ENCODE results near the gene SLC16A12. TPM values are rescaled to one million over a fixed set of nuclear protein-coding genes. Genes with fewer than 3 reads are reported as not detected.

SLC16A12 gene
- total and polyA plus RNA-seq, 3 experiments from 2014 or later: not detected

DNA sequence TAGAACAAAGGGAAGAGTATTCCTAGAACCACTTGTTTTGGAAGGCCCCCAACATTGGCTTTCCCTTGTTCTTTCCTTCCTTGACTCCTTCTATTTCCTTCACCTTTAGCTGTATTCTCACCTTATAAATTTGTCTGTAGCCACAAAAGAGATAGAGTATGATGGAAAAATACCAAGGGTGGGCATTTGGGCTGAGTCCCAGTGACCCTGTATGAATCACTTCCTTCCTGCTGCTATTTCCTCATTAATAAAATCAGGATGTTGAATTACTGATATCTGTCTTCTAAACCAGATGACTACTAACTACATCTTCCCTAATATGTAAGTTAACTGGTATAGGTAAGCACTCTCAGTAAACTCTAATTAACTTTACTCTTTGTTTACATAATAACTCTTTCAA lies 65.9 kb downstream of the SLC16A12 start:
- CTCF ChIA-PET: no interaction called here
- H3K4me1 ChIP-seq (ENCODE audit: insufficient read depth, low read length): no peaks in the 10 kb centered on the region

DNA sequence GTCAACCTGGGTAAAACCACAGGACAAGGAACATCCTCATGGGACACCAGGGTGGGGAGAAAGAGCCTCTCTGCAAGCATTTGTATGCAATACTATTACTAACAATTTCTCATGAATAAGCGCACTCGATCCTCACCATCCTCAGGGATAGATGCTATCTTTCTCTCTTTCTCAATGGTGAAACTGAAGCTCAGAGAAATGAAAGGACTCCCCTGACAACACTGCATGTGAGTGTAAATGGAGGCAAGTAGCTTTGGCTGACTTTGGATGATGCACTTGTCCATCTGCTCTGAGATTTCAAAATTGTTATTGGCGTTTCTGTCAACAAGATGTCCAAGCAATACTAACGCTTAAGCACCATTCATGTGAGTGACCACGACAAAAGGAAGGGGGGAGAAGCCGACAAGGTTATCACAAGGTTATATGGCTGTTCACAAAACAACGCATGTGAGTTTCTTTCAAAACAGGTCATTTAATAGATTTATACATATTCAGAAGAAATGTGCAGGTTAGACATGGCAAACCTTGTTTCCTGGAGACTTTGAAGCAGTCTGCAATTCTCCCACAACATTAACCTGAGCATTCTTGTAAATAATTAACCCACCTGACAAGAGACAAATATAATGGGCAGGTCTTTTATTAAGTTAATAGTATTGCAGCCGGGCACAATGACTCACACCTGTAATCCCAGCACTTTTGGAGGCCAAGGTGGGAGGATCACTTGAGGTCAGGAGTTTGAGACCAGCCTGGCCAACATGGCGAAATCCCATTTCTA lies 67.0 kb downstream of the SLC16A12 start:
- no peaks in the 10 kb centered on the region for H3K9me3 Mint-ChIP-seq
- POLR2A ChIA-PET: no interaction called here
- H3K27ac Mint-ChIP-seq: no peak overlapping the region
- Histone ChIP-seq H3K27me3 (ENCODE audit: insufficient read depth, low read length, poor library complexity, severe bottlenecking) (no peaks in the 10 kb centered on the region), H3K4me3 (ENCODE audit: low read length) (no peak overlapping the region), H3K36me3 (ENCODE audit: insufficient read depth, low read length) (no peaks in the 10 kb centered on the region), H3K4me1 (ENCODE audit: insufficient read depth, low read length) (no peaks in the 10 kb centered on the region), H3K9me3 (ENCODE audit: low read length) (no peaks in the 10 kb centered on the region), H3K27ac (ENCODE audit: low read depth, low read length) (no peak overlapping the region)
- no peak for DNase-seq
- CTCF ChIA-PET: no interaction called here
- H3K27me3 Mint-ChIP-seq: peaks cover 2 to 8% of the 10 kb centered on the region in 2 donors
- H3K4me1 Mint-ChIP-seq: peaks cover 0 to 6% (median 0%) of the 10 kb centered on the region in 3 donors
- no peaks in the 10 kb centered on the region for H3K36me3 Mint-ChIP-seq
- no peak overlapping the region for H3K4me3 Mint-ChIP-seq

More for the DNA sequence above, 65.9 kb downstream of the SLC16A12 start:
- peaks cover 2 to 16% of the 10 kb centered on the region in 2 donors for H3K27me3 Mint-ChIP-seq
- peaks cover 0 to 6% (median 0%) of the 10 kb centered on the region in 3 donors for H3K4me1 Mint-ChIP-seq
- Histone ChIP-seq H3K9me3 (ENCODE audit: low read length) (no peaks in the 10 kb centered on the region), H3K27me3 (ENCODE audit: insufficient read depth, low read length, poor library complexity, severe bottlenecking) (no peaks in the 10 kb centered on the region), H3K27ac (ENCODE audit: low read depth, low read length) (no peak overlapping the region), H3K36me3 (ENCODE audit: insufficient read depth, low read length) (no peaks in the 10 kb centered on the region), H3K4me3 (ENCODE audit: low read length) (no peak overlapping the region)
- H3K27ac Mint-ChIP-seq: no peak overlapping the region
- DNase-seq: no peak
- POLR2A ChIA-PET: no interaction called here
- no peaks in the 10 kb centered on the region for H3K36me3 Mint-ChIP-seq
- no peaks in the 10 kb centered on the region for H3K9me3 Mint-ChIP-seq
- no peak overlapping the region for H3K4me3 Mint-ChIP-seq

DNA sequence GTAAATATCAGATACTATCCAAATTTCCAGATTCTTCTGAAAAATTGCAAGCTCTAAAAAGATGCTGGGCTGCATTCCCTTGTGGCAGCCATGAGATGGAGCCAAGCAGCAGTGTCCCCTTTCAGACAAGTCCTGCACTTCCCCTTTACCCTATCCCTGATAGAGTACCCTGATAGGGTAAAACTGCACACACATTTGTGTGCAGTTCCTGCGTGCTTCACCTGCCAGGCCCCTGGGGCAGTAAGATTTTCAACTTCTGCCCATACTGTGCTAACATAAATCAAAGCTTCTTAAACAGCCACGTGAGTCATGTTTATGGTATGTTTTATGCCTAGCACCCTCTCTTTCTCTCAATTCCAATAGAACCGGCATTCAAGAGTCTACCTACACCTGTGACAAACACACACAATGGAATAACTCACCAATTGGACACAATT lies 68.8 kb downstream of the SLC16A12 start:
- H3K36me3 Mint-ChIP-seq: no peaks in the 10 kb centered on the region
- CTCF ChIA-PET: no interaction called here

DNA sequence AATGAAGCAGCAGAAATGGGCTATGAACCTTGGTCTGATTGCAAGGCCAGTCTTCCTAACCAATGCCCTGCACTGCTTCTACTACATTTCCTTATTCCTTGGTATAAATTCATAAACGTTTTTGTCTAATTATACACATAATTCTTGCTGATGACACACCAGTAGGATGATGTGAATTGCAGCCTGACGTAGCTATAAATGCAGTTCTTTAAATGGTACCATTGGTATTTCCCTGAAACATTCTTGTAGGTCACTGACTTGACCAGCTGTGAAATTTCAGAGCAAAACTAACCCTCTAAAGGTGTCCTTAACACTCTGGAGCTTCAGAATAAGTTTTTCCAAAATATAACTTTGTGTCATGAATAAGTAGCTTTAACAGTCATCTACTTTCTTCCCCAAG lies 70.2 kb downstream of the SLC16A12 start:
- H3K4me3 Mint-ChIP-seq: no peak overlapping the region
- H3K4me3 ChIP-seq (ENCODE audit: low read length): no peak overlapping the region
- H3K4me1 ChIP-seq (ENCODE audit: insufficient read depth, low read length): no peaks in the 10 kb centered on the region
- no peaks in the 10 kb centered on the region for H3K36me3 Mint-ChIP-seq
- no peak overlapping the region for H3K27ac Mint-ChIP-seq
- no peaks in the 10 kb centered on the region for H3K36me3 ChIP-seq (ENCODE audit: insufficient read depth, low read length)
- H3K27ac ChIP-seq (ENCODE audit: low read depth, low read length): no peak overlapping the region
- no peaks in the 10 kb centered on the region for H3K9me3 Mint-ChIP-seq
- H3K27me3 ChIP-seq (ENCODE audit: insufficient read depth, low read length, poor library complexity, severe bottlenecking): no peaks in the 10 kb centered on the region
- H3K4me1 Mint-ChIP-seq: no peaks in the 10 kb centered on the region
- H3K9me3 ChIP-seq (ENCODE audit: low read length): no peaks in the 10 kb centered on the region
- POLR2A ChIA-PET: no interaction called here
- H3K27me3 Mint-ChIP-seq: peaks cover 2 to 19% of the 10 kb centered on the region in 2 donors
- CTCF ChIA-PET: interaction anchor here (0.6 kb wide), 1 partner anchor 166 kb away, joined by 3 read pairs; no protein-coding TSS in a partner anchor
- no peak for DNase-seq

More for the DNA sequence above, 68.8 kb downstream of the SLC16A12 start:
- H3K4me1 Mint-ChIP-seq: peaks cover 0 to 6% (median 0%) of the 10 kb centered on the region in 3 donors
- H3K27me3 Mint-ChIP-seq: peaks cover 4 to 14% of the 10 kb centered on the region in 2 donors
- Histone ChIP-seq H3K27me3 (ENCODE audit: insufficient read depth, low read length, poor library complexity, severe bottlenecking) (no peaks in the 10 kb centered on the region), H3K9me3 (ENCODE audit: low read length) (no peaks in the 10 kb centered on the region), H3K27ac (ENCODE audit: low read depth, low read length) (no peak overlapping the region), H3K4me3 (ENCODE audit: low read length) (no peak overlapping the region), H3K4me1 (ENCODE audit: insufficient read depth, low read length) (no peaks in the 10 kb centered on the region), H3K36me3 (ENCODE audit: insufficient read depth, low read length) (no peaks in the 10 kb centered on the region)
- no peaks in the 10 kb centered on the region for H3K9me3 Mint-ChIP-seq
- no peak for DNase-seq
- H3K4me3 Mint-ChIP-seq: no peak overlapping the region
- POLR2A ChIA-PET: no interaction called here
- H3K27ac Mint-ChIP-seq: no peak overlapping the region

DNA sequence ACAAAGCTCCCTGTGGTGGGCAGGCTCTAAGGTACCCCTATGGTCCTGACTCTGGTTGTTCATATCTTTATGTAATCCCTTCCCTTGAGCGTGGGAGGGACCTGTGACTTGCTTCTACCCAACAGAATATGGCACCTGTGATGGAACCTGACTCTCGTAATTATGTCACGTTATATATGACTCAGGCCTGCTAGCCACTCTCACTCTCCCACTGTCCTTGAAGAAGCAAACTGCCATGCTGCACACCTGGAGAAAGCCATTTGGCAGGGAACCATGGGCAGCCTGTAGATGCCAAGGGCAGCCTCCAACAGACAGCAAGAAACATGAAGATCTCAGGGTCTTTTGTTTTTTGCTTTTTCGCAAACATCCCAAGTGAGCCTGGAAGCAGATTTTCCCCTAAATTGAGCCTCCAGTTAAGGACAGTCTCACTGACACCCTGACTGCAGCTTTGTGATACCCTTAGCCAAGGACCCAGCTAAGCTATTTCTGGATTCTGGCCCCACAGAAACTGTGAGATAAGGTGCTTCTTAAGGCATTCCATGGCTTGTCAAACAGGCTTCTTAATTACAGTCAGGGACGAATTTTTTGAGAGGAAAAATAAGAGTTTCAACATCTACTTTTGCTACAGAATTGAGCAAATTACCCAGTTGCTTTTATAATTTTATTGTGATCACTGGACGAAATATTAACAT lies 71.4 kb downstream of the SLC16A12 start:
- Mint-ChIP-seq H3K27me3 (peaks cover 4 to 22% of the 10 kb centered on the region in 2 donors), H3K9me3 (no peaks in the 10 kb centered on the region), H3K4me1 (no peaks in the 10 kb centered on the region), H3K36me3 (no peaks in the 10 kb centered on the region), H3K4me3 (peak overlapping the region in 1 of 7 donors; percentile 8), H3K27ac (no peak overlapping the region)
- POLR2A ChIA-PET: no interaction called here
- H3K9me3 ChIP-seq (ENCODE audit: low read length): no peaks in the 10 kb centered on the region
- CTCF ChIA-PET: no interaction called here
- H3K27me3 ChIP-seq (ENCODE audit: insufficient read depth, low read length, poor library complexity, severe bottlenecking): no peaks in the 10 kb centered on the region
- no peaks in the 10 kb centered on the region for H3K4me1 ChIP-seq (ENCODE audit: insufficient read depth, low read length)
- no peak overlapping the region for H3K27ac ChIP-seq (ENCODE audit: low read depth, low read length)
- DNase-seq: no peak
- no peaks in the 10 kb centered on the region for H3K36me3 ChIP-seq (ENCODE audit: insufficient read depth, low read length)
- no peak overlapping the region for H3K4me3 ChIP-seq (ENCODE audit: low read length)

DNA sequence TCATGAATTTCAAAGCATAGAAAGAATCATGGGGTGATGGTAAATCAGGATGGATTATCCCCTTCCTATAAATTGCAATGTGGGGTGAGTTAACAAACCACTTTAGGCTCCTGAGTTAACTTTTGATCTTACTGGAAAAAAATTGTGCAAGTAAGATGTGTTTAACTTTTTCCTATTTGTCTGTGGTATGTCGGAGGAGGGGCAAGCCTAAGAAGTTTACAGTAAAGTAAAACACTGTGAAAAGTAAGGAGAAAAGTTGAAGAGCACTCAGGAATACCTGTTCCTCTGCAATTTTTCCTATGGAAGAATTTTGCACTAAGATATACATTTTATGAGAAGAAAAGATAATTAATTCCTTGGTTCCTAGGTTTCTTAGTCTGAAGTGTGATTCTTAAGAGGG lies 76.6 kb downstream of the SLC16A12 start:
- Histone ChIP-seq H3K27ac (ENCODE audit: low read depth, low read length) (no peak overlapping the region), H3K4me3 (ENCODE audit: low read length) (no peak overlapping the region), H3K36me3 (ENCODE audit: insufficient read depth, low read length) (no peaks in the 10 kb centered on the region), H3K27me3 (ENCODE audit: insufficient read depth, low read length, poor library complexity, severe bottlenecking) (no peaks in the 10 kb centered on the region), H3K4me1 (ENCODE audit: insufficient read depth, low read length) (no peaks in the 10 kb centered on the region), H3K9me3 (ENCODE audit: low read length) (no peaks in the 10 kb centered on the region)
- H3K36me3 Mint-ChIP-seq: no peaks in the 10 kb centered on the region
- POLR2A ChIA-PET: no interaction called here
- peaks cover 4 to 49% of the 10 kb centered on the region in 2 donors for H3K27me3 Mint-ChIP-seq
- CTCF ChIA-PET: no interaction called here
- no peak overlapping the region for H3K27ac Mint-ChIP-seq
- H3K9me3 Mint-ChIP-seq: no peaks in the 10 kb centered on the region
- H3K4me1 Mint-ChIP-seq: no peaks in the 10 kb centered on the region
- no peak for DNase-seq
- H3K4me3 Mint-ChIP-seq: no peak overlapping the region

DNA sequence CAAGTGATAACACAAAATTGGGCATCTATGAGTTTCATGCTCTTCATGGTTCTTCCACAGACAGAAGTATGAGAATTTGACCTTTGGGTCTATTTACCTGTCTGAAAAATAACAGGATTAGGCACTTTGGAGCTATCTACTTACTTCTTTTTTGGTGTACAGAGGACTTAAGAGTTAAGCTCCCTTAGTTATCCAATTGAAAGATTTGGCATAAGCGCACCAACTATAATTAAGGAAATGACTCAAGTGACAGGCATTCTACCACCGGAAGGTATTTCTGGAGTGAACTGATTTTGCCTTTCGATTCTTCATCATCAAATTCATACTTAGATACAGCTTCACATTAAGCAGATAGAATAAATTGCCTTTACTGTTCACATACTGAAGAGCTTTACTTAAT lies 77.1 kb downstream of the SLC16A12 start:
- Histone ChIP-seq H3K36me3 (ENCODE audit: insufficient read depth, low read length) (no peaks in the 10 kb centered on the region), H3K9me3 (ENCODE audit: low read length) (no peaks in the 10 kb centered on the region), H3K4me3 (ENCODE audit: low read length) (no peak overlapping the region), H3K27ac (ENCODE audit: low read depth, low read length) (no peak overlapping the region), H3K4me1 (ENCODE audit: insufficient read depth, low read length) (no peaks in the 10 kb centered on the region), H3K27me3 (ENCODE audit: insufficient read depth, low read length, poor library complexity, severe bottlenecking) (no peaks in the 10 kb centered on the region)
- peaks cover 4 to 49% of the 10 kb centered on the region in 2 donors for H3K27me3 Mint-ChIP-seq
- DNase-seq: no peak
- no peak overlapping the region for H3K4me3 Mint-ChIP-seq
- POLR2A ChIA-PET: no interaction called here
- no peak overlapping the region for H3K27ac Mint-ChIP-seq
- CTCF ChIA-PET: no interaction called here
- H3K36me3 Mint-ChIP-seq: no peaks in the 10 kb centered on the region
- no peaks in the 10 kb centered on the region for H3K9me3 Mint-ChIP-seq
- H3K4me1 Mint-ChIP-seq: no peaks in the 10 kb centered on the region

DNA sequence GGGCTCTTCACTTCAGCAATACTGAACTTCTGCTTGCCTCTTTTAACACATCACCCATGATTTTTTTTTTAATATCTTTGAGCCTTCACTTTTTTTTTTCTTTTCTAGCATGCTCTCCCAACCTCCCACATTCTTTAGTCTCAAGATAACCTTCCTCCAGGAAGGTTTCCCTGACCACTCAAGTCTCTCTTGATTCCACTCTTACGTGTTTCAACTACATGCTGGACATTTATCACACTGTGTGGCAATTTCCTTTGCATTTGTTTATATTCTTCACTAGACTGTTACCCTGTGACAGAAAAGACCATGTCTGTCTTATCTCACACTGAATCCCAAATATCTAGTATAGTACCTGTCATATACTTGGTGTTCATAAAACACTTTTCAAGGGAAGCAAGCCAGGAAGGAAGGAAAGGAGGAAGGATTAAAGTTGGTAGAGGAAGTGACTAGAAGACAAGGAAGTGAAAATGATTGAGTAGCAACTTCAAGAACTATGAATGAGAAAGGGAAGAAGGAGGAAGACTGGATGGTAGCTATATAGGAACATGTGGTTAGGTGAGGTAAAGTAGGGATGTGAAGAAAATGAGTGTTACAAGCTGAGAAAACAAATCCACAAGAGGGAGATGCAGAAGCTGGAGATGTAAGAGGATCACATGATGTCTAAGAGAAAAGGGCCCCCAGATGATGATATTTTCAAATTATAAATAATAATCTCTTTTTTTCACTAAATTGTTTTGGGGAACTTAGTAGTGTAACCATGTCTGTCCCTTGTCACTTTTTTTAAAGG lies 80.6 kb downstream of the SLC16A12 start:
- Mint-ChIP-seq H3K27ac (no peak overlapping the region), H3K4me1 (no peaks in the 10 kb centered on the region)

More for the DNA sequence above, 80.6 kb downstream of the SLC16A12 start:
- Mint-ChIP-seq H3K27me3 (peaks cover 2 to 34% of the 10 kb centered on the region in 2 donors), H3K36me3 (no peaks in the 10 kb centered on the region), H3K9me3 (no peaks in the 10 kb centered on the region), H3K4me3 (no peak overlapping the region)
- Histone ChIP-seq H3K9me3 (ENCODE audit: low read length) (no peaks in the 10 kb centered on the region), H3K4me1 (ENCODE audit: insufficient read depth, low read length) (no peaks in the 10 kb centered on the region), H3K4me3 (ENCODE audit: low read length) (no peak overlapping the region), H3K27ac (ENCODE audit: low read depth, low read length) (no peak overlapping the region), H3K27me3 (ENCODE audit: insufficient read depth, low read length, poor library complexity, severe bottlenecking) (no peaks in the 10 kb centered on the region), H3K36me3 (ENCODE audit: insufficient read depth, low read length) (no peaks in the 10 kb centered on the region)
- ChIA-PET POLR2A (no interaction called here), CTCF (no interaction called here)
- no peak for DNase-seq
